ENCODE results near the gene POLD3. TPM values are rescaled to one million over a fixed set of nuclear protein-coding genes. Genes with fewer than 3 reads are reported as not detected.
"Not testable (repeated sequence)": the region's sequence is repeated elsewhere in the genome, so short reads cannot be mapped to it uniquely, and the experiment has no call there.

The POLD3 gene
- total RNA-seq, 1 donor from 2014 or later: 5.8 TPM

DNA sequence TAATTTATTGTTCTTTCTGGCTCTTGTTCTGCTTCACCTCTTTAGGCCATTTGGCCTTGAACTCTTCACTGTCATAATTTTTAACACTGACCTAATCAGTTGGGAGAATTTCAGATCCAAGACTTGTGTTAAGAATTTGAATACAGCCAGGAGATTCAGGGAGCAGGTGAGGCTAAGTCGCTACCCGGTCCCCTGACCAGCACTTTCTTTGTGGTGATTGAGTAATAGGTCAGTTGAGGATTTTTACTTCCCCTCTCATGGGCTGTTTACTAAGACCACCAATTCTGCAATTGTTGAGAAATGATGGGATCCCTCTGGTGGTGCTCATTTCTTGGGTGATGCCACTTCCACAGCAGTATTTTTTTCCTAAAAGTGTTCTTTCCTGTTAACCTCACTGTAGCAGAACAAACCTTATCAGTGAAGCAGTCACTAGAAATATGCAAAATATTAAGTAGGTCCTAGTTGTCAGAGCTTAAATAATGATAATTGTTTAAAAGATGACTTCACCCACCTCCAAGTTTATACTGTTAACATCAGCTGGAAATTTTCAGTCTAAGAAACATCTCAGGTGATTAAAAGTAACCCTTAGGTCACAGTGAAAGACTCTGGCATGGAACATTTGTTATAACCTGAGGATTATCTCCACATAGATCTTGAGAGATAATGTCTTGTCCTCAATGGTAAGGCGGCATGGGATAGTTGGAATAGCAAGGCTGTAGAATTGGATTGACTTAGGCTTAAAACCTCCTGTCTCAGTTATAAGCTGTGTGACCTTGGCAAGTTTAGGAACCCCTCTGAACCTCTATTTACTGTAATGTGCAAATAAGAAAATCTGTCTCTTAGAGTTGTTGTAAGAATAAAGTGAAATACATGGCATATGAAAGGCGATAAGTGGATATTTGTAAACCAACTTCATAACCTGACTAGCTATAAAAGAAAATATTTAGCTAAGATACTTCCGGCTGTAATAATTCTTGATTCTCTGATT lies 41.3 kb downstream of the POLD3 start:
- no peak for DNase-seq (ENCODE audit: low read depth)

DNA sequence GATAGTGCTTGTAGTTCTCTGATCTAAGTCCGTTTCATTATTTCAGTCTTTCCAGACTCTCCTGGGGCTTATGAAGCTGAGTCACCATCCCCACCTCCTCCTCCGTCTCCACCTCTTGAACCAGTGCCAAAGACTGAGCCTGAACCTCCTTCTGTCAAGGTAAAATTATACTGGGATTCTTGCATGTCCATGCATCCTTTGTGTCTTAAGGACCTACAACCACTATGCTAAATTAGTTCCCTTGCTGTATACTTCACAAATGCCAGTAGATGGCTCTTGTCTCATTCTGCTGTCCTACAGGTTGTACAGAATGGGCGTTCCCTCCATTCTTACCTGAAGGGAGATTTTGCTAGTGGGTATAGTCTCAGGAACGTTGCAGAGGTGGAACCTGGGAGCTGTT lies 42.2 kb downstream of the POLD3 start:
- peak; percentile 23 for DNase-seq (ENCODE audit: low read depth)

GRCh38 chr11:74636630-74637184 lies 44.3 kb downstream of the POLD3 start:
- peak; percentile 41 for DNase-seq (ENCODE audit: low read depth)

DNA sequence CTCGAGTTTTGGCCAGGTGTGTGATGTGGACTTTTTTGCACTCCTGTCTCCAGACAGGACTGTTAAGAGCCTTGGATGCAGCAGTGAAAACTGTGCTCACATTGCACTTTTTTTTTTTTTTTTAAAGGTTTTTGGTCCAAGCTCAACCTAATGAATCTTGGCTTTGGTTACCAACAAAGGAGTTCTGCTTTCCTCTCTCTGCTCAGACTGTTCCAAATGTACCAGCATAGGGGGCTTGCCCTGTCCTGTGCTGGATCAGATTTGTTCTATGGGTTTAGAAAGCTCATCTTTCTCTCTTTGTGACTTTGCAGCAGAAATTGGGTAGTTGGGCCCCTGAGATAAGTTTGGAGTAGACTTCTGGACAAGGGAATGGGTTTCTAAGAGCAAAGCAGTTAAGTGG lies 45.3 kb downstream of the POLD3 start:
- no peak for DNase-seq (ENCODE audit: low read depth)

DNA sequence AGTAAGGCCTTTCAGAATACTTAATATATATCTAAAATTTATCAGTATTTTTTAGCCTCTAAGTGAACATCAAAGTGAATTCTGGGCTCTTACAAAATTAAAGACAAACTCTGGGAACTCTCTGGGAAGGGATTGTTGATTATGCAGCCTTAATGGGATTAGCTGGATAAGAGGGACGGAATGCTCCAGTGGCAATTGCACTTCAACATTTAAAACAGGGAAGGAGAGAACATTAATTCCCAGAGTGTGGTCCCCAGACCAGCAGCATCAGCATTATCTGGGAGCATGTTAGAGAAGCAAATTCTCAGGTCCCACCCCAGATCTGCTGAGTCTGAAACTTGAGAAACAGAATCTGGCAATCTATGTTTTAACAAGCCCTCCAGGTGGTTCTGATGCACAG lies 46.5 kb downstream of the POLD3 start:
- DNase-seq (ENCODE audit: low read depth): no peak

- no peak for DNase-seq (ENCODE audit: low read depth)
These were observed 47.2 kb downstream of the POLD3 start for GRCh38 chr11:74639533-74639932.

DNA sequence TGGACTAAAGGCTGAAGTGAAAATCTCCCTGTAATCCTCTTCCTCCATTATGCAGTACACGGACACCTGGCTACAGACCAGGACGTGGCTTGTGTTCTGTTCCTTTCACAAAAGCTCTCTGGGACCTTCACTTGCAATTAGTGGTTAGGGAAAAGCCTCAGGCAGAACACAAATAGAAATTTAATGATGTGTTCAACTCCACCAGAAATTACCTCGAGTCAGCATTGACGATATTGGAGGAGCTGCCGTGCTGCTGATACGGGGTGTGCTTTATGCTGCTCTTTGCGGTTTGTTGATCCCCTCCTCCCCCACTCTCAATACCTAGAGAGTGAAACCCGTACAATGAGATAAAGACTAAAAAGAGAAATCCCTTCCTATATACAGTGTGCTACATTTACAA lies 48.9 kb downstream of the POLD3 start:
- peak; percentile 35 for DNase-seq (ENCODE audit: low read depth)

DNA sequence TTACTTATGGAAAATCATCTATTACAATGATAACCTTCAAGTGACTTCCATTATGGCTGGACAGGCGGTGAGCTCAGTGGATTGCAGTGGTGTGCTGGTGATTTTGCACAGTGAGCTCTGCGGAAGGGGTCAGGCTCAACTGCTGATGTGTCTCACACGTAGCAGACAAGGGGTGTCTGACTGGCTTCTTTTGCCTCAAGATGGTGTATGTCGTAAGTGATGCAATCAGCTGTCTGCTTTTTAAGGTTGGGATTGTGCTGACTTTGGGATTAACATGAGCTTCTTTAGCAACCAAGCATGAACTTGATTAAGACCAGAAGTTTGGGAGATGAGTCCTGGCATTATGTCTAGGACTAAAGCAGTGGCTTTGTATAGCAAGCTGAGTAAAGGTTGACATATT lies 49.5 kb downstream of the POLD3 start:
- no peak for DNase-seq (ENCODE audit: low read depth)

GRCh38 chr11:74642912-74643311 lies 50.5 kb downstream of the POLD3 start:
- DNase-seq (ENCODE audit: low read depth): no peak

- DNase-seq (ENCODE audit: low read depth): no peak
These were observed 51.7 kb downstream of the POLD3 start for GRCh38 chr11:74644081-74644480.

GRCh38 chr11:74646215-74646614 lies 53.8 kb downstream of the POLD3 start:
- DNase-seq (ENCODE audit: low read depth): no peak

- DNase-seq (ENCODE audit: low read depth): no peak
These were observed 54.6 kb downstream of the POLD3 start for GRCh38 chr11:74646954-74647353.

GRCh38 chr11:74647404-74647803 lies 55.0 kb downstream of the POLD3 start:
- no peak for DNase-seq (ENCODE audit: low read depth)

DNA sequence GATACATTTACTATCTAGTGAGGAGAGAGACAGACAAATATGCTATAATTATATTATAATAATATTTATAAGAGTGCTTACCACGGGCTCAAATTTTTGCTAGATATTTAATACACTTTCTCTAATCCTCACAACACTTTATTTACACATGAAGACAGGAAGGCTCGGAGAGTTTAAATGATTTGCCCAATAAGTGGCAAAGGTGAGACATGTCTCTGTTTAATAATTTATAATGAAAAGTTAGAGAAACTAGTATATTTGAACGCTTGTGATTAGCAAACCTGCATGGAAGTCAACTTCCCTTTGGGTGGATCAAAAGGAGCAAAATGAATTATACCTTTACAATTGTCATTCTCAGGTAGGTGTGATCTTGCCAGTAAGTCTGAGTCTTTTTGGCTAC lies 55.4 kb downstream of the POLD3 start:
- no peak for DNase-seq (ENCODE audit: low read depth)

DNA sequence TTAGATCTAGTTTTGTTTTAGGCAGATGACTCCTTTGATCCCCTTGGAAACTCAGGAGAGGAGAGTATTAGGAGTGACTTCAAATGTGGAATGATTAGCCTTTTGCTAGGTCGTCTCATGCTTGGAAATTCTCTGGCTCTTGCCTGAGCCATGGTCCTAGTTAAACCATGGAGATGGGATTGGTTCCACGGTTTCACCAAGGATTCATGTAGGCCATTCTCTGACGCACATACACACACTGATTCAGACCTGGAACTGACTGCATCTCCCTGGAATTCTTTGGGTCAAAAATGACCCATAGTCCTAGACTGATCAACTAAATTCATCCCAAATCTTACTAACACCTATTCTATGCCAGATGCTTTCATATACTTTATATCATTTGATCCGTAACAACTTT lies 56.5 kb downstream of the POLD3 start:
- no peak for DNase-seq (ENCODE audit: low read depth)

GRCh38 chr11:74650498-74650897 lies 58.1 kb downstream of the POLD3 start:
- DNase-seq (ENCODE audit: low read depth): peak; percentile 74

DNA sequence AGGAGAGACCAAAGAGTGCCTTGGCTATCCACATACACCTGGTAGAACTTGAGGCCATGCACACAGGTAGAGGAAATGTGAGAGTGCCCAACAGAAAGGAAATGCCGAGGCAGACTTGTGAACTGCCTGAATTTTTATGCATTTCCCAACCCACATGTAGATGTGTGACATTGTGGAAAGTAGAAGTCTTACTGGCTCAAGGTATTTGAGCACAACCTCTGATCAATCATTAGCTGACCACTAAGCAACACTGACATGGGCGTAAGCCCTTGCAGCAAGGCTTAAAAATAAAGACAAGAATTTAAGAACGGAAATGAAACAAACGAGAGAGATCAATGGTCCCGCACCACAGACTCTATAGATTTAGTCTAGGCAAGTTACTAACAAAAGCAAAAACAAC lies 62.6 kb downstream of the POLD3 start:
- no peak for DNase-seq (ENCODE audit: low read depth)

GRCh38 chr11:74659124-74659523 lies 66.7 kb downstream of the POLD3 start:
- not testable (repeated sequence) for DNase-seq (ENCODE audit: low read depth)

GRCh38 chr11:74662487-74663103 lies 70.2 kb downstream of the POLD3 start:
- DNase-seq (ENCODE audit: low read depth): no peak

- no peak for DNase-seq (ENCODE audit: low read depth)
These were observed 70.9 kb downstream of the POLD3 start for GRCh38 chr11:74663315-74663714.

DNA sequence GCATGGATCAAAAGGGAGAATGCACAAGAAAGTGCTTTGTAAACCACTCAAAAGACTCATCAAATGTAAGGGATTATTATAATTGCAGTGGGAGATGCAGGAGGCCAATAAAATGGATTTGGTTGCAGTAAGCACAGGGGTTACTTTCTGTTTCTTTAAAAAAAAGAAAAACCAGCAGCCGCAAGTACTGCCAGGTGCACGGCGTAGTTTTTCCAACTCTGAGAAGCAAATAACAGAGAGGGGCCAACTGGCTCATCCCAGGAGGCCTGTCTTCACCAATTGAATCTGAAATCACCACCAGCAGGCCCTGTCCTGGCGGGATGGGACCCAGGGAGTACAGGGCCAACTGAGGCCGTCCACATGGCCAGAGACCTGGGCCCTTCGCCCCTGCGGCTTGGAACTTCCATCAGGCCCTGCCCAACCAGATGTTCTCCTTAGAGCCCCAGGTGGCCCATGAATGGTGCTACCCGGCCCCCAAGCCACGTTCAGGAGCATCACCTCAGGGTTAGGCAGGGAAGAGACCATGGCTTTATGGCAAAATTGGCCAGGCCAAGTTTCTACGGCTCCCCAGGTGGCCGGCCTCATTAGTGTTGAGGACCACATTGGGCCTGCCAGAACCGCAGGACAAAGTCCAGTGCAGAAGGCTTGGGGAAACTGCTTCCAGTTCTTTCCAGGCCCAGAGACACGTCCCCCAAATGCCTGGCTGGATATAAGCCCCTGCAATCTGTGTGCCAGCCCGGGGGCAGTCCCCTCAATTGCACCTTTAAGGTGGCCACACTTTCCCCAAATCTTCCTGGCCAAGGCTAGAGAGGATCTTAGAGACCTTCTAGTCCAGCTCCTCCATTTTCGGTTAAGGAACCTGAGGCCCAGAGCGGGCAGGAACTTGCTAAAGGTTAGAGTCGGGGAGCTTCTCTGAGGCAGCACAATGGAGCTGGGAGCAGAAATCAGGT lies 77.1 kb downstream of the POLD3 start:
- DNase-seq (ENCODE audit: low read depth): no peak

Data from myocyte (in vitro differentiated cells).